ENCODE data around the gene TTC4.

TTC4 gene

DNA sequence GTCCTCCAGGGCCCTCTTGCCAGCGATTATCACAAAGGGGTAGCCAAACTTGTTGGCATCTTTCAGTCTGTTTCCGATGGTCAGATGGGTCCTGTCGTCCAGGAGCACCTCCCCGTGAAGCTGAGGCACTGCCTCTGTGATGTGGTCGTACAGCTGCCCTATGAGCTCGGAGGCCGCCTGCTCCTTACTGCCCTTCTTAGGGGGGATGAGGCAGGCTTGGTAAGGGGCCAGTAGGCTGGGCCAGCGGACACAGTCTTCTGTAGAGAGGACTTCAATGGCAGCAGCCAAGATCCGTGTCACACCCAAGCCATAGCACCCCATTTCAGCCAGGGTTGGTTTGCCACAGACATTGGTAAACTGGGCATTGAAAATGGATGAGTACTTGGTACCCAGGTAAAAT, 42.2 kb downstream of the TTC4 start:
- TF ChIP-seq, protein P1, sequence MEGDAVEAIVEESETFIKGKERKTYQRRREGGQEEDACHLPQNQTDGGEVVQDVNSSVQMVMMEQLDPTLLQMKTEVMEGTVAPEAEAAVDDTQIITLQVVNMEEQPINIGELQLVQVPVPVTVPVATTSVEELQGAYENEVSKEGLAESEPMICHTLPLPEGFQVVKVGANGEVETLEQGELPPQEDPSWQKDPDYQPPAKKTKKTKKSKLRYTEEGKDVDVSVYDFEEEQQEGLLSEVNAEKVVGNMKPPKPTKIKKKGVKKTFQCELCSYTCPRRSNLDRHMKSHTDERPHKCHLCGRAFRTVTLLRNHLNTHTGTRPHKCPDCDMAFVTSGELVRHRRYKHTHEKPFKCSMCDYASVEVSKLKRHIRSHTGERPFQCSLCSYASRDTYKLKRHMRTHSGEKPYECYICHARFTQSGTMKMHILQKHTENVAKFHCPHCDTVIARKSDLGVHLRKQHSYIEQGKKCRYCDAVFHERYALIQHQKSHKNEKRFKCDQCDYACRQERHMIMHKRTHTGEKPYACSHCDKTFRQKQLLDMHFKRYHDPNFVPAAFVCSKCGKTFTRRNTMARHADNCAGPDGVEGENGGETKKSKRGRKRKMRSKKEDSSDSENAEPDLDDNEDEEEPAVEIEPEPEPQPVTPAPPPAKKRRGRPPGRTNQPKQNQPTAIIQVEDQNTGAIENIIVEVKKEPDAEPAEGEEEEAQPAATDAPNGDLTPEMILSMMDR (IDR thresholded peaks at IDR 0.05; ENCODE audit: insufficient read depth, missing control alignments) = no peak
- DNase-seq (ENCODE audit: insufficient read length, low spot score) (peak; percentile 7), FAIRE-seq (no peak)

DNA sequence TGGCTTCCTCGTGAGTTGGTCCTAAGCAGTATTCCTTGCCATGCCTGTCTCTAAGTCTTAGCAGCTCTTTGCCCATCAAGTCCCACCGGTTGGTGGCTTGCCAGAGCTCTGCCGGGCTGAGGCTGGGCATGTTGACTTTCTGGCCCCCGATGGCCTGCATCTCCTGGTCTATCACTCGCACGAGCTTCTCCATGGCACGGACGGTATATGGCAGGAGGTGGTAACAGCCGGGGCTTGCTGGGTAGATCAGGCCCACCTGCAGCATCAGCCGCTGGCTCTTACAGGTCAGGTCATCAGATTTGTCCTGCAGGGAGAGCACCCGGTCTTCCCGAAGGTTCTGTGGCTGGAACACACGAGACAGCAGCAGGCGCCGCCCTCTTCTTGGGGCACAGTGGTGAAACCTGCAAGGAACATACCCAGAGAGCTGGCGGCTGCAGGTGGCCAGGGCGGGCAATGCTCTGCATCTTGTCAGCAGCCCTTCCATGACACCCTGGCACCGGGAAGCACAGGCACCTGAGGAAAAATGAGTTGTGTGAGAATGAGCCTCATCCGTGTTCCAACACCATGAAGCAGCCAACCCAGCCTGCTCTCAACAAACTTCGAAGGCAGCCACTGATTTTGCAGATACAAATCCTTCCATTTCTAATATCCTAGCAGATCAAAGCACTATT, 43.2 kb downstream of the TTC4 start:
- TF ChIP-seq, protein P1 (IDR thresholded peaks at IDR 0.05; ENCODE audit: insufficient read depth, missing control alignments) = no peak
- peak; percentile 7 for DNase-seq (ENCODE audit: insufficient read length, low spot score)
- no peak for FAIRE-seq

DNA sequence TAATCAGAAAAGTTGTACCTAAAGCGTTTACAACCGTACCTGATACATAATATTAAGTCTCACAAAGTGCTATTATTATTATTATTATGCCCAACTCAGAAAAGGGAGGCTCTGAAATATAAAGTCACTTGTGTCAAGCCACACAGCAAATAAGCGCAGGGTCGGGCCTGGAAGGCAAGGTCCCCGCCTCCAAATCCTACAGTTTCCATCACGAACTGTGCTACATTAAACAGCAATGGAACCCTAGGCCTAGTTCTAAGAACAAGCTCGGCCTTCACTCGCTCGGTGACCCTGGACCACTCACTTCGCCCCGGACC, 48.1 kb downstream of the TTC4 start:
- FAIRE-seq (no peak), DNase-seq (ENCODE audit: insufficient read length, low spot score) (no peak)
- TF ChIP-seq, protein P1 (IDR thresholded peaks at IDR 0.05; ENCODE audit: insufficient read depth, missing control alignments) = no peak

DNA sequence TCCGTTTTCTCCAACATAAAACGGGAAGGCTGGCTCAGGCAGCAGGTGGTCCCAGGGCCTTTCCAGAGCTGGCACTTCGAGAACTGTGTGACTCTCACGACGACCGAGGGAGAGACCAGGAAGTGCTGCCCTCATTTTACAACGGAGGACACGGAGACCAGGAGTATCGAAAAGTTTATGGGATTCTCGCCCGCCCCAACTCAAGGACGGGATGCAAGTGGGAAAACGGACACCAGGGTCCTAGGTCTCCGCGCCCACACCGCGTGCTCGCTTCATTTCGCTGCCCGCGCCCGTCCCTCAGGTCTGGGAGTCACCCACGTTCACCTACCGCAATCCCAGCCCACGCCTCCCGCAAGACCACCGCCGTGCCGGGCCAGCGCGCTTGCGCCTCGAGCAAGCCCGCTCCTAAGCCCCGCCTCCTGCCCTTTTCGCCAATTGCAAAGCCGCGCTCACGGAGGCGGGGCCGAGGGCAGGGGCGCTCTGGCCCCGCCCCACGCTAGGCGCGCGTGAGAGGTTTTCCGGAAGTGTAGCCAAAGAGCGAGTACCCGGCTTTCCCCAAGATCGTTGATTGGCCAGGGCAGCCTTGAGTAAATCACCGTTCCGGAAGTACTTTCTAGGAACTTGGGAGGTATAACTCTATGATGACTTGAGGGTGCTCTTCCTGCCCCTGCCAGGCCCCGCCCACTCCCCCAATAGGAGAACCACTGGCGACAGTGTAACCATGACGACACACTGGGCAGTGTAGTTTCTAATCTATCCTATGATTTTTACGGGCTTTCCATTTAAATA, 48.7 kb downstream of the TTC4 start, which contains the start of gene PARS2:
Gene PARS2, minus strand, starts transcription at position 391 of the 789 bp plus-strand sequence. CDS start 5,362 bp downstream, outside the sequence.
- TF ChIP-seq, protein P1 (IDR thresholded peaks at IDR 0.05; ENCODE audit: insufficient read depth, missing control alignments) = no peak

DNA sequence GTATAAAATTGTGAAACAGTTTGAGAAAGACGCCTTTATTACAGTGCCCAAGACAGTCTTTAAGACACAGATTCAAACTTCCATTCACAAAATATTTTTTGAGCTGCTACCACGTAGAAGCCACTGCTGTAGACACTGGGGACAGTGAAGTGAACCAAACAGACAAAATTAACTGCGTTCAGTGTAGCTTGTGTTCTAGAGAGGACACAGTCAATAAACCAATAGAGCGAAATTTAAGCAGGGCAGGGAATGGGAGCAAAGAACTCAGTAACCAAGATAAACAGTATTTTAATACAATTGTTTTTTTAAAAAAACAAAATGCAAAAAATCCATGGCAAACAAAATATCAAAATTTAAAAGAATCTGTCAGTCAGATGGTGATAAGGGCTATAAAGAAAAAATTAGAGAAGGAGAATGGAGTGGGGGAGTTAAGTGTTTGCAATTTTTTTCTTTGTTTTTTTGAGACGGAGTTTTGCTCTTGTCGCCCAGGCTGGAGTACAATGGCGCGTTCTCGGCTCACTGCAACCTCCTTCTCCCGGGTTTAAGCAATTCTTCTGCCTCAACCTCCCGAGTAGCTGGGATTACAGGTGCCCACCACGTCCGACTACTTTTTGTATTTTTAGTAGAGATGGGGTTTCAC, 49.4 kb downstream of the TTC4 start:
- TF ChIP-seq, protein P1 (IDR thresholded peaks at IDR 0.05; ENCODE audit: insufficient read depth, missing control alignments) = no peak
- no peak for DNase-seq (ENCODE audit: insufficient read length, low spot score)
- no peak for FAIRE-seq

More for the DNA sequence above, 48.7 kb downstream of the TTC4 start, which contains the start of gene PARS2:
- FAIRE-seq (peak; percentile 89), DNase-seq (ENCODE audit: insufficient read length, low spot score) (peak; percentile 92)

DNA sequence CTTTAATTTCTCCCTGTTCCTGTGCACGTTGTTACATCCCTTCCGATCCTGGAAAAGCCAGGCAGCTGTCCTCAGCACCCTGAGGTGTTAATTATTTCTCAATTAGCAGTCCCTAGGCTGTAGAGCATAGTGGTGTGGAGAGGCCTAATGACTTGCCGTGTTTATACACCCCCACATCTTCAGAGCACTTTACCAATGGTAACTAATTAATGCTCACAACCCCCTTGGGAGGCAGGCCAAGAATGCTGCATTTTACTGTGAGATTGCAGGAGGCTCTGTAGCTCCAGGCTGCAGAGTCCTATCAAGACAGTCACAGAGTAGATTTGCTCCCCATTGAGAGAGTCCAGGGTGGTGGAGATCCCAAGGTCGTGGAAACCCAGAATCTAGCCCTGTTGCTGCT, 51.1 kb downstream of the TTC4 start:
- DNase-seq (ENCODE audit: insufficient read length, low spot score) (no peak), FAIRE-seq (no peak)
- TF ChIP-seq, protein P1 (IDR thresholded peaks at IDR 0.05; ENCODE audit: insufficient read depth, missing control alignments) = no peak

All from D721Med (cell line).